GM18498 (cell line): ENCODE measurements around the gene SLC1A4.

Experiments
- ATAC-seq: cut with Tn5 transposase; IDR thresholded peaks from one replicate; pipeline ENCODE4 v1.9.1; 2021; ENCODE audit warnings: mild to moderate bottlenecking, moderate library complexity; ENCODE audit not compliant: unreplicated experiment

The SLC1A4 gene

DNA sequence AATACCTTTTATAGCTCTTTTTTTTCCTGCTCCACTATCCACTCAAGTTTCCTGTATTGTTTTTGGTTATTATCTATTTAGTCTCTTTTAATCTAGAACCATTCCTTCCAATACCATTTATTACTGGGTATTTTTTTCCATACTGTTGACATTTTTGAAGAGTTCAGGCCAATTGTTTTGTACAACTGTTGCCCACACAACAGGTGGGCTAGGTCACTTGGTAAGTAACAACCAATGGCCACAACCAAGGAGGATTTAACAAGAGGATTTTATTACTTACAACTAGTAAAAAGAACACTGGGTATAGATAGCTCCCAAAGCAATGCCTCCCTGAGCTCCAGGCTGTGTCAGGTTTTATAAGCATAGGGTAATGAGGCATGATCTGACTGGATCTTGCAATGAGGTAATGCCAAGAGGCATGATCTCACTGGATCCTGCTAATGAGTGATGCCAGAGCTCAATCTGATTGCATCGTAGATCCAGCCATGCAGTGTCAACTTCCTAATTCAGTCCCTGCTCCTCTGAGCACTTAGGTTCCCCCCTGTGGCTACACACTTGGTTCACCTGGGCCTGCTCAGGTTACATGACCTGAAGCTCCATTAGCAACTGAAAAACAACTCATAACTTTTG is 59.9 kb downstream of the SLC1A4 start:
- no peak for ATAC-seq

DNA sequence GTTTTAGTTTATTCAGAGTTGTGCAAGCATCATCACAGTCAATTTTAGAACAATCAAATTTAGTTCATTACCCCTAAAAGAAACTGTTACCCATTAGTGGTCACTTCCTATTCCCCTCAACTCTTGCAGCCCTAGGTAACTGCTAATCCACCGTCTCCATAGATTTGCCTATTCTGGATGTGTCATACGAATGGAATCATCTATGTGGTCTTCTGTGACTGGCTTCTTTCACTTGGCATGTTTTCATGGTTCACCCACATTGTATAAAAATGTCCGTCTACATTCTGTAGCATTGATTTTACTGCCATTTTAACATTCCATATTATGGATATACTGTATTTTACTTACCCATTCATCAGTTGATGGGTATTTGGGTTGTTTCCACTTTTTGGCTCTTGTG is 61.7 kb downstream of the SLC1A4 start:
- no peak for ATAC-seq

DNA sequence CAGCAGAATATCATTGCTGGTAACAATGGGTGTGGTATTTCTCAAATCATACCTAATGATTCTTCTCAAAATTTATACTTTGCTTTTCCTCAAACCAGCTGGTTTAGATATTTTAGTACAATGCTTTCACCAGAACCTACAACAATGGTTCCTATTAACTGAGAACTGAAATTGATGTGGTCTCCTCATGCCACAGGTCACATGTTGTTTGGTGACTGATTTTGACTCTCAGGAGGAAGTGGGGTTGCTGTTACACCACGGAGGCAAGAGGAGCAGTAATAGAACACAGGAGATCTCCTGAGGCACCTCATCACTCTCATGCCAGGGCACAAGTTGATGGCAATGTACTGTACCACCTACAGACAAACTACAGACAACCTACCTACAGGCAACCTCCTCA is 64.0 kb downstream of the SLC1A4 start:
- ATAC-seq: peak; percentile 57

DNA sequence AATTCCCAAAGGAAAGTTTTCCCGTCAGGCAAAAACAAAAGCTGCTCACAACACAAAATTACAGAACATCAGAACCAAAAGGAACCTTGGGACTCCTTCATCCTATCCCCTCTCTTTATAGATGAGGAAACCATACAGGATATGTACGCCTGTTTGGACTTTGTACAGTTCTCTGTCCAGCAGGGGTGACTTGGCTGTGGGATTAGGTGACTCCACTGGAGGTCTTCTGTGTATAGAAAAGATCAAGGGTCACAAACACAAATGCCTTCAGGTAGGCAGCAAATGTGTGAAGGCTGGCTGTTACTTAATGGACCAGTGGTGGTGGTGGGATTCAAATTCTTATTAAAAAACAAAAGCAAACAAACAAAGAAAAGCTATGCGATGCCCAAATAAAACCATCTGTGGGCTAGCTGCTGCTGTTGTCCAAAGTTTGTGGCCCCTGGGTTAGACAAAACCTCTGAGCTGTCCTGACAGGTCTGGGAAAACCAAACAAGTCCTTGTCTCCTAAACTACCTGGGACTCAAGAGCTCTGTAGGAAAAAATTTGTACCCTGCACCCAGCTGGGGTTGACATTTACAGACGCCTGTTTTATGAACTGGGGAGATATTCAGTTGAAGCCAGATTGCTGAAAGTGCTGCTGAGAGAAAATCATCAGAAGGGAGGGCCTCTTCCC is 65.7 kb downstream of the SLC1A4 start:
- no peak for ATAC-seq

DNA sequence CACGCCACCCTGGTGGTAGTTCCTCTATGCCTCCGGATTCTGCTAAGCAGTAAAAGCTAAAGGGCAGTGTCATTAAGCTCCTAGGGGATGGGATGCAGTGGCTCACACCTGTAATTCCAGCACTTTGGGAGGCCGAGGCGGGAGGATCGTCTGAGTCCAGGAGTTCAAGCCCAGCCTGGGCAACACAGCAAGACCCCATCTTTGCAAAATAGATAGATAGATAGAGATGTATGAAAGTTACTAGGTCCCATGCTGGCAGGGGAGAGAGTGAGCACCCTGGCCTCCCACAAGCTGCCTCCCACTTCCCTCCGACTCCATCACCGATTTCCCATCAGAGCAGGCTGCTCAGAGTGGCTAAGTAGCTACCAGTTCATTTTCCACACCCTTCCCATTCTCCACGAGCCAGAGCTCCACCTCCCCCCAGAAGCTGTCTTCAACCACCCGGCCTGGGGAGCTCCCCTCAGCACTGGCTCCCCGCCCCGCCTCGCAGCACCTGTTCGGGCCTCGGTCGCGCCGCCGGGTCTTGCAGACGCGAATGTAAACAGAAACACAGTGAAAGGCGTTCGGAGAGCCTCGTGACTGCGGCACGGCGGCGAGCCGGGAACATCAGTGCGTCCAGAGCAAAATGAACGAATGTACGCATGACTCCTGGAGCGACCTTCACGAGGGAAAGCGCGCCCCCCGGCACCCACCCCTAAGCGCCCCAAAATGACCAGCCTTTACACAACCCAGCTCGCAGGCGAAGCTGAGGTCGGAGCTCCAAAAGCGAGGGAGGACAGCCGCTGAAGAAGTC is 66.4 kb downstream of the SLC1A4 start:
- ATAC-seq: peak; percentile 36

DNA sequence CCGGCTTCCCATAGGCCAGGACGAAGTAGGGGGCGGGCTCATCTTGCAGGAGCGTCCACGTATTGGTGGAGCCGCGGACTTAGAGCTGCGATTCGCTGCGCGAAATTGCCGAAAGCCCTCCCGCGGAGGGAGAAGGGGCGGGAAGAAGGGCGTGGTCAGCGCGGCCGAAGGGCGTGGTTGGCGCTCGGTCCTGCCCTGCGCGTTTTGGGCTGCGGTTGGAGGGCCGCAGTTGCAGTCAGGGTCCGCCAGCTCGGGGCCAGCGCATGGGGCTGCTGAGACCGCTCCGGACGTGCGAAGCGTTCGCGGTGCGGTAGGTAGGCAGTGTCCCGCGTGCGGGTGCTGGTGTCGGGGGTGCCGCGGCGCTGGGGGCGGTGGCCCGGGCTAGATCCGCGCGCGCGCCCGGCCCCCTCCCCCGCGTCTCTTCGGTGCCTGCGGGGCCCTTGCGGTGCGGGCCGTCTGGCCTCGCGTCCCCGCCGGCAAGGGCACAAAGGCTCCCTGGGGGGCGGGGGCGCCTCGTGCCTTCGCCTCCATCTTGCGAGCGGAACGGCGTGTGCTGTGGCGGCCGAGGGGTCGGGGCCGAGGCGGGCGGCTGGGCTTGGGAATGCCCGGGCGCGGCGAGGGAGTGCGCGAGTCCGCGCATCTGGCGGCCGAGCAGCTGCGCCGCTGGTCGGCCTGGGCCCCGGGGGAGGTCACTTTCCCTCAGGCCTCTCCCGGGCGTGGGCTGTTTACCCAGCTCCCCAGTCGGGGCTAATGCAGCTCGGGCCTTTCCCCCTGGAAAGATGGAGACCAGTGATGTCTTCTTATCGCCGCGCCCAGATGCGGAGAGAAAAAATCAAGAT is 67.2 kb downstream of the SLC1A4 start, which contains the start of gene CEP68:
TSS of gene CEP68 (plus strand) at position 202 of the 839 bp plus-strand sequence. CDS start 13,029 bp downstream, outside the sequence.
- peak; percentile 85 for ATAC-seq

DNA sequence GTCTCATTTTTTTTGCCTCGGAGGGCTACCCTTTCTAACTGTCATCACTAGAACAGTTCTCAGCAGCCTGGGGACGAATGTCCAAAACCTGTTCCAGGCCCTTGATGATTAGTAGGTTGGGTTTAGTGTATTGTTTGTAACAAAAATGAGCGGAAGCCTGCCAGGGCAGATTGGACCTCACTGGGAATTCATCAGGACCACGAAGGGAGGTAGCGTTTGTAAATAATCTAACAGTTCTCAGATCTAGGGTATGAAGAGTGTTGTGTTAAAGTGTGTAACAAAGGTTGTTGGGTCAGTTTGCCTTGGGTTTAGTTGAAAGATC is 67.8 kb downstream of the SLC1A4 start:
- ATAC-seq: no peak

DNA sequence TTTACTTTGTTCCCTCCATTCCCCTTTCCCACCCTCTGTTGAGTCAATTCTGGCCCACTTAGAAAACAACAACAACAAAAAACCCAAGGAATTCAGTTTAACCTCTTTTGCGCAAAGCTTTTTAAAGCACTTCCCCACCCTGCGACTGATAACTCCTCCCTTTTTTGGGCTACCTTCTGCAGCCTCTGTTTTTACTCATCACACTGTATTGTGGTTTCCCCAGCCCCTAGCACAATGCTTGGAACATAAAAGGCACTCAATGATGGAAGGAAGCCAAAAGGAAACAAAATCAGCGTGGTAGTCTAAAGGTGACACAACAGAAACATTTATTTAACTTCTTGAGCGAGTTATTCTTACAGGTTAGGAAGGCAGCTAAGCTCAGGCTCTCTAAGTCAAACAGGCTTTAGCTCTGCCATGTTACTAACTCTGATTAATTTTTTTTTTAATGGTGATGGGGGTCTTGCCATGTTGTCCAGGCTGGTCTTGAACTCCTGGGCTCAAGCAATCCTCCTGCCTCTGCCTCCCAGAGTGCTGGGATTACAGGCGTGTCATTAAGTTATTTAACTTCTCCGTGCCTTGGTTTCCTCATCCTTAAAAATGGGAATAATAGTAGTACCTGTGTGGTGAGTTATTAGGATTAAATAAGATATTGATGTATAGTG is 68.3 kb downstream of the SLC1A4 start:
- ATAC-seq: no peak

DNA sequence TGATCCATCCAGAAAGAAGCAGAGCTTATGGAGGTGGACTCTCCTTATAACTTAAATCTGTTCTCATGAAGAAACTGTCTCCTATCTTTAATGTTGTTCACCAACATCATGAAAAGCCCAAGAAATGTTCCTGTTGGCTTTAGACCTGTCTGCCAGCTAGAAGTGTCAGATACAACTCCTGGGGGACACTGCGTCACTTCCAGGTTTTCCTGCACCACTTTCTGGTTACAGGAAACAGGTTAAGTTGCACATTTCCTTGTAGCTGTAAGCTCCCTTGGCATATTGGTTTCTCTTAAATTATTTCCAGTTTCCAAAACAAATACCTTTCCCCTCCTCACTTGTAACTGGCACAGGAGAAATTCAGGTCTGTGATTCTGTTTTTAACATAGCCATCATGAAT is 69.9 kb downstream of the SLC1A4 start:
- no peak for ATAC-seq

DNA sequence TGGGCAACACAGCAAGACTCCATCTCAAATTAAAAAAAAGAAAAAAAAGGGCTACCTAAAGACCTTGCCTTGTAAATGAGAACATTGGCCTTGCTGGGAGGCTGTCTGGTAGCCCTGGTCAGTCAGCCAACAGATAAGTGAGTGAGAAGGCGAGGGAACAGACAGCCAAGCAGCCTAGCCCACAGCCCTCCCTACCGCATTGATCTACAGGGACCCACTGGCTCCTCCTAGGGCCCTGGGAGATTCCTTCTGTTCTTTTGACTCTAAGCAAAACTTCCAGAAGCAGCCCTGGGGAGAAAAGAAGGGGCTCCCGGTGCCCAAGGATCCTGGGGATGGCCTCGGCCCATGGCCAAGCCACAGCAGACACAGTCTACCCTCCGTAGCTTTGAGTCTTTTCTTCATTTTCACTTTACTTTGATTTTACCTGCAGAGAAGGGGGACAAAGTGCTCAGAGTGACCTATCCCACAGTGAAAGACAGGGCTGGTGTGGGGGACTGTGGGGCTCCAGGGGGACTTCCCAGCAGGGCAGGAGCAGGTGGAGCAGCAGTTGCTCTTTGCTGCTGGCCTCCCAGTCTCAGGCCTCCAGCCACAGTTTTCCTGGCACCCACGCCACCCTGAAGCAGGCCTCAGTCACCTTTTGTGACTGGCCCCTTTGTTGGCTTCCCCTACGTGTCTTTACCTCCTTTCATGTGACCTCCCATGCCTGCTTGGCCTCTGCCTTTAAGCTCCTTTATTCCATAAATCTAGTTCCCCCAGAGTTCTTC is 72.1 kb downstream of the SLC1A4 start:
- no peak for ATAC-seq

DNA sequence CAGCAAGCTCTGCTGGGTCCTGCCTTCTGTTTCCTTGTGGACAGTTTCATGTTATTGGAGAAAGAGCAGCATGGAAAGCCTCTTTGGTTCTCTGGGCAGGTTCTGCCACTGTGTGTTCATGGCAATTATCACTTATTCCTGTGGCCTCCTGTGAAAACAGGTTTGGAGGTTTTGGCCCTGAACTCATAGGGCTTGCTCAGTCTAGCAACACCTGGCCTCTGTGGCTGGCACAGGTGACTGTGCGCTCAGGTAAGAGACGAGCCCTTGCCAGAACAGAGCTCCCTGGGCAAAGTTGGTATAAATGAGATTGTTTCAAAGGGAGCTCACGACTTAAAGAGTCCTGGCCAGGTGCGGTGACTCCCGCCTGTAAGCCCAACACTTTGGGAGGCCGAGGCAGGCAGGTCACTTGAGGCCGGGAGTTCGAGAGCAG is 72.7 kb downstream of the SLC1A4 start:
- no peak for ATAC-seq

DNA sequence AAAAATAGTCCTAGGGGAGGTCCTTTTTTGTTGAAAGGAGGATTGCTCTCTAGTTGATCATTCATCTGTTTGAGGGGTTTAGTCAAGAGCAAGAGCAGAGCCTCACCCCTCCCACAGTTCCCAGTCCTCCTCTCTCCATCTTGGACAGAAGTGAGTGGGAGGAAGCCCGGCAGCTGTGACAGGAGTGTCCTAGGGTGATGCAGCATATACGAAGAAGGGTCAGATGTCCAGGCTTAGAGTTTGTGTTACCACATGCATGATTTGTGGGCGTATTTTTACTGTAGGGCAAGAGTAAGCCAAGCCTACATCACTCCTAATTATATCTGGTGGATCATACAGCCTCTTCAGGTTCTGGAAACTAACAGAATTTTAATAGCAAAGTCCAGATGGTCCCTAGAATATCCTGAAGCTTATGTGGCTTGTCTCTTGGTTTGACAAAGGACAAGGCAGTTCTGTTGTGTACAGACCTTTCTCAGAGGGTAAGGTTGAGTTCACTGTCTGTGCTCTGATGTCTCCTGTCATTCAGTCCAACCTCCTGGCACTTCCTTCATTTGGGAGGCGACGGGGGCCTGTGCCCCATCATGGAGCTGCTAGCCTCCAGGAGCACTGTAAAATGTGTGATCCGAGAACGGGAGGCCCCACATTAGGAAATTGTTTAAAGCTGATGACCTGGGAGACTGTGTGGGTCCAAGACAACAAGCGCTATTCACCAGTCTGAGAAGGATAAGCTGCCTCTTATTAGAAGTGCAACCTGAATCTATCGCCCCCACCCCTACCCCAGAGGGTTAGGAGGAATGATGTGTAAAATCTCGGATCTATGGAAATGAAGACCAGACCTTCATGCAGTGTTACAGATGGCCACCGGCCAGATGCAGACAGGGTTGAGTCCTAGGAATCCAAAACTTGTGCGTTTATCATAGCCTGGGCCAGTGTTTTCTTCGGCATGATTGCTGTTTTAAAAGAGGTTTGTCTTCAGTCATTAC is 73.9 kb downstream of the SLC1A4 start:
- no peak for ATAC-seq

DNA sequence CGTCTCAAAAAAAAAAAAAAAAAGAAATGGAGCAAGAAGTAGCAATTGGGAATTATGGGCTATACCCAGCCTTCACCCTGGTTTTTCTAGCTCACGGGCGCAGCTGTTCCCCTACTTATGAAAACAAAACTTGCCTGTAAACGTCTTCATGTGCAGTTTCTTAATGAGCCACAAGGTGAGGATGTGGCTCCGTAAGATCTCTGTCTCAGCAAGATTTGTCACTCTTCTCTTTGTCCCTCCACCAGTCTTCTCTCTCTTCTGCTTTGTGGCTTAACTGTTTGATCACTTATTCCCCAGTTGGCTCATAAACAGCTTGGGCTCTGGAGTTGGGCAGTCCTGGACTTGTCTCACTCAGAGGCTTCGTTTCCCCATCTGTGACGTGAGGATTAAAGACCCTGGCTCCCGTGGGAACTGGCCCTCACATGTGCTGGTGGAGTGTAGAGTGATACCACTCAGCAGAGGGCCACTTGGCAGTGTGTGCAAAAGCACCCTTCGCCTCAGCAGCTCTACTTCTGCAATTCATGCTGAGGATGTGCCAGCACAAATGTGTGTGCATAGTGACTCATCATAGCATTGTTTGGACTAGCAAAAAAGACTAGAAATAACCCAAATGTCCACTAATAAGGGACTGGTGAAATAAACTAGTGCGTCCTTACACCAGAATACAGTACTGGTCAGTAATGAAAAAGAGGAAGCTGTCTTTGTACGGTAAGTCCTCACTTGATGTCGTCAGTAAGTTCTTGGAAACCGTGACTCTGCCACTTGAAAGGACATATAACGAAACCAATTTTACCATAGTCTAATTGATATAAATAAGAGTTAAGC is 75.7 kb downstream of the SLC1A4 start:
- ATAC-seq: peak; percentile 81

DNA sequence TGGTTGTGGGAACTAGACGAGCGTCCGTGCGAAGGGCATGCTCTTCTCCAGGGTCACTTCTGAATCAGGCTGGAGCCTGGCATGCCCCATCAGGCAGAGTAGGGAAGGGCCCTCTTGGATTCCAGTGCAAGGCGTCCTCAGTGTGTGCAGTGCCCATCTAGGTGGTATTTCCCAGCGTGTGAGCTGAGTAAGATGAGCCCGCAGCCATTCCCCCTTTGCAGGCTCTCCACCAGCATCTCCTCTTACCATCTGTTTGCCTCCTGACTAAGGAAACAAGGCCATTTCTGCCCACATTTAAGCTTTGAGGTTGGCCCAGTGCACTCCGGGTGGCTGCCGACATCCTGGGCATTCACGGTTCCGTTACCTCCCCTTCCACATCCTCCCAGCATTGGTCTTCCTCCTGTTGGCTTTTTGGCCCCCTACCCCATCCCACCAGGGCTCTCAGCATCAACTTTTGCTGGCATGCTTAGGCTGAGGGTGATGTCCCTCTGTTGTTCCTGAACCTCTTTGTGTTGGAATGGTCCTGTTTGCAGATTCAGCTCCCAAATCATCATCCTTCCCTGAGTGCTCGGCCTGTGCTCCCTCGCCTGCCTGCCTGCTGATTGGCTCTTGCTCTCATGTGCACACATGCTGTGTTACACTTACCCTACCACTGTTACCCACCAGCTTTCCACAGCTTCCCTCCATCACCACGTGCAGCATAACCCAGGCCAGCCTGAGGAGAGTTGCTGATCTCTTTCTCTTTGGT is 78.8 kb downstream of the SLC1A4 start:
- no peak for ATAC-seq

DNA sequence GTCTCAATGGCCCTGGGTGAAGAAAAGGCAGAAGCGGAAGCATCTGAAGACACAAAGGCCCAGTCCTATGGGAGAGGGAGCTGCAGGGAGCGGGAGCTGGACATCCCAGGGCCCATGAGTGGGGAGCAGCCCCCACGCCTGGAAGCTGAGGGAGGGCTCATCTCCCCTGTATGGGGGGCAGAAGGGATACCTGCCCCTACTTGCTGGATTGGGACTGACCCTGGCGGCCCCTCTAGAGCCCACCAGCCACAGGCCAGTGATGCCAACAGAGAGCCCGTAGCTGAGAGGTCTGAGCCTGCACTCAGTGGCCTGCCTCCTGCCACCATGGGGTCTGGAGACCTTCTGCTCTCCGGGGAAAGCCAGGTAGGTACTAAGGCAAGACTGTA is 80.2 kb downstream of the SLC1A4 start:
- ATAC-seq: no peak

DNA sequence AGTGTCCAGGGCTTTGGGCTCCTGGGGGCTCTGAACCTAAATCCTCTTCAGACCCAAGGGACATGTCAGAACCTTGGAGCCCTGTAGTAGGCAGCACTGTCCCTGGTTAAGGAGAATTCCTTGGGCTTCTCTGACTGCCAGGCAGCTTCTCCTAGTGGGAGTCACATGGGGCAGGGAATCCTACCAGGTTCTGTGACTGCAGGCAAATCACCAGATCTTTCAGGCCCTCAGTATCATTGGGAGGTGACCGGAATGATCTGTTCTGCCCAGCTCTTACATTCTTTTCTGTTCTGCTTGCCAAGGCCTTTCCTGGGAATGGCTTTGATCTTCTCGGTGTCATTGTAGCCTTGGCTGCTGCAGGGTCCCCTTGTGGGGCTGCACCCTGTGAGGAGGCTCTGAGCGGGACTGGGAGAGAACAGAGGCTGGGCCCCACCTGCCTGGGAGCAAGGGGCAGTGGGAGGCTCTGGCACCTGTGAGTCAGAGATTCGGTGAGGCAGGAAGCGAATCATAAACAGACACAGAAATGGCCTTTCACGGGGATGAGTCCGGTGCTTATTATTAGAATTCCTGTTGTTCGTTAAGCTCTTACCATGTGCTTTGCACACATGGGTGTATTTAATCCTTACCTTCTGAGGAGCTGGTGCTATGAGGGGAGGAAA is 81.1 kb downstream of the SLC1A4 start:
- no peak for ATAC-seq

DNA sequence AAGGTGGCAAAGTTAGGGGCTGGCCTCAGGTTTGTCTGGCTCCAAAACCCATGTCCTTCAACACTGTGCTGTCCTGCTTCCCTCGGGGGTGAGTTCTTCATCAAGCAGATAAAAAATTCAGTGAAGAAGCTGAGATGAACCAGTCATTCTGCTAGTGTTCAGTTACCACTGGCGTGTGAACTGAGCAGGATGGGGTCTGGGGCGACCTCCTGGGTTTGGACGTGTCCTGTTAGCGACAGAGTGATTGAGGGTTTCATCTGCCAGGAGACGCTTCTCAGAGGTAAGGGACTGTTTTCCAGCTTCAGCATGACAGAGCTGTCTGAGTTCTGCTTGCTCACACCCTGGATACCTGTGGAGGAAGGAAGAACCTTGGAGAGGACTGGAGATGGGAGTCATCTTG is 81.7 kb downstream of the SLC1A4 start:
- no peak for ATAC-seq
